HepG2 (cell line): ENCODE measurements around the gene CLK4. TPM values are rescaled to one million over a fixed set of nuclear protein-coding genes. Genes with fewer than 3 reads are reported as not detected.
A peak's percentile ranks its signal among the peaks of the same experiment; 100 is the strongest.

Source experiments
- ATAC-seq: fragments of 200-7000 bp; cut with Tn5 transposase; 3 replicates; pipeline ENCODE4 v1.9.1; 2020; ENCODE audit warnings: mild to moderate bottlenecking, moderate library complexity
- BruUV-seq: library from RNA; stranded (reverse); fragments of 400-500 nt; replicated peaks from 2 replicates; lab custom pipeline; 2021; lab: Mats Ljungman, UMichigan
- CTCF ChIA-PET: fragments of 300-600 bp; formaldehyde crosslinking; extraction: SDS; loops from one replicate; lab custom pipeline; 2021; ENCODE audit warnings: low total read pairs, inconsistent platforms, low intra/inter-chr PET ratio; lab: Yijun Ruan, JAX
- POLR2A ChIA-PET: fragments of 350-600 bp; sonication (Branson Sonifier 250); formaldehyde crosslinking; loops from one replicate; lab custom pipeline; 2020; ENCODE audit warnings: antibody characterized with exemption, inconsistent platforms; lab: Yijun Ruan, JAX
- DNase-seq: peaks from one replicate; pipeline ENCODE4 v3.0.0-alpha.2; 2015; ENCODE audit warnings: low spot score
- FAIRE-seq: peaks from 3 replicates; lab custom pipeline; 2011; peaks lifted over from hg19 to GRCh38; lab: Jason Lieb, UNC
- H2AFZ ChIP-seq: one replicate; pipeline ENCODE4 v1.6.1; 2011; ENCODE audit warnings: low read length, inconsistent platforms
- H3K27ac ChIP-seq: fragments of 300-600 bp; 3 replicates; pipeline ENCODE4 v1.8.0; 2011; ENCODE audit warnings: mixed run types, mild to moderate bottlenecking, mixed read lengths, low read length, inconsistent platforms; ENCODE audit not compliant: insufficient read depth; ENCODE audit errors: extremely low read length
- H3K27me3 ChIP-seq, 2 experiments: fragments of 200-600 bp in 1 of 2; 2 replicates in 1 of 2; 3 replicates in 1 of 2; pipeline versions ENCODE4 v1.6.0 to v1.8.0; 2011; ENCODE audit warnings: low read length in 2 of 2, mild to moderate bottlenecking in 2 of 2, moderate library complexity in 2 of 2, inconsistent platforms in 1 of 2; ENCODE audit not compliant: insufficient read depth in 2 of 2, control insufficient read depth in 1 of 2
- H3K36me3 ChIP-seq, 2 experiments: fragments of 200-600 bp in 1 of 2; replicated peaks in 1 of 2; 2 replicates in 1 of 2; 3 replicates in 1 of 2; pipeline versions ENCODE4 v1.5.1 to v1.8.0; 2011; ENCODE audit warnings: low read length in 2 of 2, inconsistent platforms in 1 of 2; ENCODE audit not compliant: insufficient read depth in 2 of 2, control insufficient read depth in 1 of 2
- H3K4me1 ChIP-seq: 2 replicates; pipeline ENCODE4 v1.5.1; 2012; ENCODE audit warnings: low read length, inconsistent platforms; ENCODE audit not compliant: insufficient read depth
- H3K4me2 ChIP-seq: 2 replicates; pipeline ENCODE4 v1.6.0; 2011; ENCODE audit warnings: low read depth, low read length, inconsistent platforms
- H3K4me3 ChIP-seq, 3 experiments: fragments of 200-600 bp in 1 of 3; sonication (generic), shearing (Covaris generic) in 1 of 3; replicated peaks in 1 of 3; 2 replicates each; pipeline ENCODE4 v1.5.1; 2011 to 2016; ENCODE audit warnings: low read length in 3 of 3, inconsistent platforms in 2 of 3, low read depth in 2 of 3, mild to moderate bottlenecking in 2 of 3, control low read depth in 1 of 3, mixed read lengths in 1 of 3; ENCODE audit not compliant: insufficient read depth in 1 of 3
- H3K79me2 ChIP-seq: one replicate; pipeline ENCODE4 v1.6.1; 2011; ENCODE audit warnings: low read length, inconsistent platforms; ENCODE audit not compliant: insufficient read depth
- H3K9ac ChIP-seq: 2 replicates; pipeline ENCODE4 v1.6.0; 2011; ENCODE audit warnings: mild to moderate bottlenecking, low read depth, low read length, inconsistent platforms; ENCODE audit not compliant: insufficient read depth
- H3K9me3 ChIP-seq: 2 replicates; pipeline ENCODE4 v1.5.1; 2012; ENCODE audit warnings: mild to moderate bottlenecking, low read length
- H4K20me1 ChIP-seq: 2 replicates; pipeline ENCODE4 v1.6.0; 2011; ENCODE audit warnings: inconsistent platforms, mild to moderate bottlenecking, low read length, moderate library complexity; ENCODE audit not compliant: insufficient read depth
- ASH2L ChIP-seq: fragments of 300-600, 200-600 bp; sonication (generic); IDR thresholded peaks from 2 replicates; pipeline ENCODE4 v1.7.0; 2017; ENCODE audit warnings: low read depth, mild to moderate bottlenecking, moderate library complexity, mixed read lengths, low read length; ENCODE audit not compliant: insufficient read length
- CBX5 ChIP-seq: sonication (generic); formaldehyde crosslinking; IDR thresholded peaks from 2 replicates; pipeline ENCODE4 v1.4.0; 2020; ENCODE audit warnings: missing genetic modification reagents, borderline replicate concordance
- CREM ChIP-seq, 2 experiments: sonication (generic) in 1 of 2; formaldehyde crosslinking in 1 of 2; IDR thresholded peaks; 2 replicates each; pipeline versions ENCODE4 v1.4.0 to v1.6.1; 2016 to 2020; ENCODE audit warnings: antibody characterized with exemption in 1 of 2, mild to moderate bottlenecking in 1 of 2, missing genetic modification reagents in 1 of 2
- HNF4A ChIP-seq: sonication (generic); formaldehyde crosslinking; IDR thresholded peaks from 2 replicates; pipeline ENCODE4 v1.4.0; 2020; ENCODE audit warnings: missing genetic modification reagents
- MEIS1 ChIP-seq: sonication (generic); formaldehyde crosslinking; IDR thresholded peaks from 2 replicates; pipeline ENCODE4 v1.9.0; 2021; ENCODE audit warnings: mild to moderate bottlenecking, missing genetic modification reagents, moderate library complexity, borderline replicate concordance
- MXI1 ChIP-seq: IDR thresholded peaks from 3 replicates; pipeline ENCODE4 v1.6.1; 2012; ENCODE audit warnings: low read depth, low read length, inconsistent platforms, borderline replicate concordance
- MYPOP ChIP-seq: sonication (generic); formaldehyde crosslinking; IDR thresholded peaks from 2 replicates; pipeline ENCODE4 v1.8.1; 2023; ENCODE audit warnings: mild to moderate bottlenecking, moderate library complexity, missing genetic modification reagents
- POLR2G ChIP-seq: fragments of 200-400 bp; formaldehyde crosslinking; IDR thresholded peaks from 2 replicates; pipeline ENCODE4 v1.6.1; 2018; ENCODE audit warnings: mild to moderate bottlenecking, low read depth, low read length, moderate library complexity
- RFX1 ChIP-seq: fragments of 450-650 bp; IDR thresholded peaks from 2 replicates; pipeline ENCODE4 v1.6.1; 2017
- SIX1 ChIP-seq: sonication (generic); formaldehyde crosslinking; IDR thresholded peaks from 2 replicates; pipeline ENCODE4 v1.4.0; 2020; ENCODE audit warnings: missing genetic modification reagents, borderline replicate concordance
- SIX4 ChIP-seq: sonication (generic); formaldehyde crosslinking; IDR thresholded peaks from 2 replicates; pipeline ENCODE4 v1.4.0; 2020; ENCODE audit warnings: missing genetic modification reagents
- SOX13 ChIP-seq, 3 experiments: fragments of 450-650 bp in 1 of 3; sonication (generic) in 1 of 3; formaldehyde crosslinking in 1 of 3; IDR thresholded peaks in 2 of 3; conservative IDR thresholded peaks in 1 of 3; 2 replicates each; pipeline versions ENCODE4 v1.5.0 to v1.6.1; 2016 to 2020; ENCODE audit warnings: antibody characterized with exemption in 1 of 3, mild to moderate bottlenecking in 1 of 3, missing compliant biosample characterization in 1 of 3, missing genetic modification reagents in 1 of 3, moderate library complexity in 1 of 3
- TARDBP ChIP-seq: sonication (generic); formaldehyde crosslinking; IDR thresholded peaks from 2 replicates; pipeline ENCODE4 v1.8.0; 2022; ENCODE audit warnings: mild to moderate bottlenecking, missing genetic modification reagents
- ZBTB26 ChIP-seq: IDR thresholded peaks from 2 replicates; pipeline ENCODE4 v1.6.1; 2016; ENCODE audit warnings: missing compliant biosample characterization, missing genetic modification reagents, borderline replicate concordance
- ZBTB42 ChIP-seq: sonication (generic); formaldehyde crosslinking; IDR thresholded peaks from 2 replicates; pipeline ENCODE4 v1.5.0; 2020; ENCODE audit warnings: mild to moderate bottlenecking, missing genetic modification reagents
- ZFP36 ChIP-seq: fragments of 150-350 bp; IDR thresholded peaks from 2 replicates; pipeline ENCODE4 v1.6.1; 2018; ENCODE audit warnings: borderline replicate concordance, low read length, low read depth; ENCODE audit not compliant: partially characterized antibody
- ZNF12 ChIP-seq: sonication (generic); formaldehyde crosslinking; IDR thresholded peaks from 2 replicates; pipeline ENCODE4 v1.5.0; 2020; ENCODE audit warnings: missing genetic modification reagents
- ZNF24 ChIP-seq: fragments of 450-650 bp; IDR thresholded peaks from 2 replicates; pipeline ENCODE4 v1.6.1; 2017; ENCODE audit warnings: antibody characterized with exemption, mild to moderate bottlenecking
- ZNF382 ChIP-seq: sonication (generic); formaldehyde crosslinking; IDR thresholded peaks from 2 replicates; pipeline ENCODE4 v1.5.0; 2020; ENCODE audit warnings: missing genetic modification reagents, mild to moderate bottlenecking, borderline replicate concordance
- WGBS: methylation state at CpG from one replicate; pipeline ENCODE4 v1.1.6; 2017; ENCODE audit warnings: low lambda C conversion rate; 5-methylcytosine and 5-hydroxymethylcytosine counted together
- in situ Hi-C: cut with HindIII; loops from 2 replicates; pipeline ENCODE4 v1.10.0; 2017; ENCODE audit warnings: low pct_unique_long_range_greater_than_20kb; ENCODE audit not compliant: extremely low pct_ligation_motif_present
- intact Hi-C: fragments of 100-400 bp; cut with micrococcal nuclease; formaldehyde crosslinking; loops from one replicate; pipeline ENCODE4 v1.10.0; 2022; ENCODE audit not compliant: unreplicated experiment
- polyA plus RNA-seq, 8 experiments: library from polyadenylated mRNA; depleted of rRNA in 3 of 8; stranded (reverse) in 7 of 8; unstranded in 1 of 8; fragments of >200 nt; fragmentation: Illumina TruSeq in 4 of 8; extraction: Trizol in 4 of 8; gene quantifications; 2 replicates each; pipeline versions ENCODE4 v1.2.1 to v1.2.3, GENCODE V29; 2011 to 2016; ENCODE audit warnings: low read depth in 4 of 8, missing spikeins in 1 of 8, mixed read lengths in 1 of 8; ENCODE audit not compliant: insufficient read depth in 1 of 8
- total RNA-seq, 5 experiments: library from RNA; depleted of rRNA; stranded (reverse); fragments of >200 nt; fragmentation: Illumina TruSeq; extraction: Trizol; gene quantifications; 2 replicates each; pipeline ENCODE4 v1.2.3, GENCODE V29; 2016; ENCODE audit warnings: low read depth in 1 of 5
- TF ChIP-seq, protein P1 (sequence below): sonication (generic); formaldehyde crosslinking; IDR thresholded peaks from 2 replicates; pipeline ENCODE4 v1.4.0; 2020; ENCODE audit warnings: mild to moderate bottlenecking, missing genetic modification reagents
- TF ChIP-seq, protein P2 (sequence below): IDR thresholded peaks from 2 replicates; pipeline ENCODE4 v1.6.1; 2018; ENCODE audit warnings: missing genetic modification reagents, mild to moderate bottlenecking, missing compliant biosample characterization

The CLK4 gene
- total and polyA plus RNA-seq, 2 of the 13 experiments (the other 11 are each of a cell fraction or from before 2014, with no cell fraction given): 17.7 to 18.4 TPM

- ATAC-seq (peak; percentile 71), DNase-seq (peak; percentile 97), FAIRE-seq (peak; percentile 91)
- H3K79me2 ChIP-seq: peaks cover 10% of the 10 kb centered on the region
- POLR2A ChIA-PET: interaction anchor here (1.0 to 1.1 kb wide), 2 partner anchors 9 to 398 kb away, joined by 3 to 4 read pairs; partner anchors contain the start of gene PHYKPL
- H2AFZ ChIP-seq: no peak overlapping the region
- BruUV-seq: no TSS peak
- WGBS: 0% methylated on average over 4 of the region's 4 CpGs
- H3K36me3 ChIP-seq: no peaks in the 10 kb centered on the region
- H3K4me1 ChIP-seq: peaks cover 53% of the 10 kb centered on the region
- CTCF ChIA-PET: no interaction called here
- H3K4me2 ChIP-seq: peak overlapping the region; percentile 55
- peak overlapping the region; percentile 45 for H3K9ac ChIP-seq
- no peaks in the 10 kb centered on the region for H3K9me3 ChIP-seq
- H3K27me3 ChIP-seq: no peaks in the 10 kb centered on the region; a peak in 1 of 5 replicates
- peak overlapping the region in 1 of 3 experiments; percentile 23; a peak in 1 of 6 replicates for H3K4me3 ChIP-seq
- in situ Hi-C loops (no loop called here), intact Hi-C loops (no loop called here)
- H3K27ac ChIP-seq: peak overlapping the region; percentile 66
- H4K20me1 ChIP-seq: no peaks in the 10 kb centered on the region
- TF ChIP-seq ZBTB26 (no peak), MEIS1 (CRISPR knock-in tag) (peak; percentile 64; the same call in 1 of the 2 replicates), RFX1 (no peak), POLR2G (peak; percentile 58), CREM (IDR thresholded peaks at IDR 0.05) (peak; percentile 86), CREM (CRISPR knock-in tag; IDR thresholded peaks at IDR 0.05) (no peak), MXI1 (peak; percentile 20; the same call in 1 of the 3 replicates), MYPOP (peak; percentile 43; the same call in 1 of the 2 replicates), ZNF24 (peak; percentile 86), ZNF382 (CRISPR knock-in tag) (no peak), HNF4A (CRISPR knock-in tag) (peak; percentile 56), CBX5 (peak; percentile 86; the same call in 1 of the 2 replicates), SIX1 (CRISPR knock-in tag) (0 out of 2 replicates have a peak, but pooled peaks have one; percentile 43), ZBTB42 (no peak), SIX4 (CRISPR knock-in tag) (peak; percentile 62), ASH2L (peak; percentile 78), TARDBP (CRISPR knock-in tag) (peak; percentile 68; the same call in 1 of the 2 replicates), SOX13 (IDR thresholded peaks at IDR 0.05) (peak; percentile 83), SOX13 (CRISPR knock-in tag; conservative IDR thresholded peaks at IDR 0.05 in 1 of 2, IDR thresholded peaks at IDR 0.05 in 1 of 2) (peak in 1 of 2 experiments; percentile 95; a peak in 2 of 4 replicates), ZNF12 (CRISPR knock-in tag) (peak; percentile 60), ZFP36 (no peak)
- TF ChIP-seq, protein P1, sequence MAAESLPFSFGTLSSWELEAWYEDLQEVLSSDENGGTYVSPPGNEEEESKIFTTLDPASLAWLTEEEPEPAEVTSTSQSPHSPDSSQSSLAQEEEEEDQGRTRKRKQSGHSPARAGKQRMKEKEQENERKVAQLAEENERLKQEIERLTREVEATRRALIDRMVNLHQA: no peak
- TF ChIP-seq, protein P2, sequence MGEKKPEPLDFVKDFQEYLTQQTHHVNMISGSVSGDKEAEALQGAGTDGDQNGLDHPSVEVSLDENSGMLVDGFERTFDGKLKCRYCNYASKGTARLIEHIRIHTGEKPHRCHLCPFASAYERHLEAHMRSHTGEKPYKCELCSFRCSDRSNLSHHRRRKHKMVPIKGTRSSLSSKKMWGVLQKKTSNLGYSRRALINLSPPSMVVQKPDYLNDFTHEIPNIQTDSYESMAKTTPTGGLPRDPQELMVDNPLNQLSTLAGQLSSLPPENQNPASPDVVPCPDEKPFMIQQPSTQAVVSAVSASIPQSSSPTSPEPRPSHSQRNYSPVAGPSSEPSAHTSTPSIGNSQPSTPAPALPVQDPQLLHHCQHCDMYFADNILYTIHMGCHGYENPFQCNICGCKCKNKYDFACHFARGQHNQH (CRISPR knock-in tag): peak; percentile 72; the same call in 1 of the 2 replicates
Observed at GRCh38 chr5:178630475-178630930, 3.7 kb upstream of the CLK4 start.
